GM23338 (cell line): ENCODE data around the gene ATP8B4. TPM values are rescaled to one million over a fixed set of nuclear protein-coding genes. Genes with fewer than 3 reads are reported as not detected.

Experiments used
- ATAC-seq: fragments of 200-7000 bp; cut with Tn5 transposase; 3 replicates; pipeline ENCODE4 v1.9.1; 2020
- DNase-seq: peaks from one replicate; pipeline ENCODE4 v3.0.0-alpha.2; 2015; ENCODE audit warnings: low spot score
- H2AFZ ChIP-seq: fragments of 200-600 bp; sonication (generic); 2 replicates; pipeline ENCODE4 v1.8.0; 2016; ENCODE audit warnings: antibody characterized with exemption, mild to moderate bottlenecking, moderate library complexity
- H3F3A ChIP-seq: fragments of 200-600 bp; sonication (generic); replicated peaks from 2 replicates; pipeline ENCODE4 v1.8.0; 2017; ENCODE audit warnings: antibody characterized with exemption, mixed run types, low read depth
- H3K27ac ChIP-seq: fragments of 200-600 bp; sonication (generic); 2 replicates; pipeline ENCODE4 v1.6.1; 2016; ENCODE audit warnings: low read depth
- H3K27me3 ChIP-seq: fragments of 200-600 bp; sonication (generic); 2 replicates; pipeline ENCODE4 v1.8.0; 2016; ENCODE audit warnings: mild to moderate bottlenecking, mixed run types, moderate library complexity; ENCODE audit not compliant: insufficient read depth
- H3K36me3 ChIP-seq: fragments of 200-600 bp; sonication (generic); 2 replicates; pipeline ENCODE4 v1.8.0; 2016; ENCODE audit warnings: mild to moderate bottlenecking; ENCODE audit not compliant: insufficient read depth
- H3K4me1 ChIP-seq: fragments of 200-600 bp; sonication (generic); 2 replicates; pipeline ENCODE4 v1.8.0; 2016; ENCODE audit warnings: mild to moderate bottlenecking, moderate library complexity; ENCODE audit not compliant: insufficient read depth
- H3K4me2 ChIP-seq: fragments of 200-600 bp; sonication (generic); 2 replicates; pipeline ENCODE4 v1.7.1; 2017; ENCODE audit warnings: mixed run types
- H3K4me3 ChIP-seq: fragments of 200-600 bp; sonication (generic); 2 replicates; pipeline ENCODE4 v1.6.1; 2016; ENCODE audit warnings: mixed run types
- H3K79me2 ChIP-seq: fragments of 200-600 bp; sonication (generic); replicated peaks from 2 replicates; pipeline ENCODE4 v1.8.0; 2017; ENCODE audit warnings: mild to moderate bottlenecking; ENCODE audit not compliant: insufficient read depth
- H3K9me2 ChIP-seq: fragments of 200-600 bp; sonication (generic); 2 replicates; pipeline ENCODE4 v1.8.0; 2017; ENCODE audit not compliant: insufficient read depth
- H4K20me1 ChIP-seq: fragments of 200-600 bp; sonication (generic); replicated peaks from 2 replicates; pipeline ENCODE4 v1.8.0; 2017; ENCODE audit warnings: mild to moderate bottlenecking; ENCODE audit not compliant: insufficient read depth
- H3K27ac Mint-ChIP-seq: 2 replicates; pipeline ENCODE4 v1.8.0; 2020; ENCODE audit warnings: inconsistent platforms, mild to moderate bottlenecking, moderate library complexity, mixed read lengths
- H3K27me3 Mint-ChIP-seq: 3 replicates; pipeline ENCODE4 v1.8.0; 2022; ENCODE audit warnings: low read depth, mild to moderate bottlenecking, moderate library complexity, mixed read lengths, inconsistent platforms; ENCODE audit not compliant: insufficient read depth, poor library complexity
- H3K36me3 Mint-ChIP-seq: 3 replicates; pipeline ENCODE4 v1.8.0; 2021; ENCODE audit warnings: low read depth, mild to moderate bottlenecking, inconsistent platforms, moderate library complexity, mixed read lengths
- H3K4me1 Mint-ChIP-seq: 3 replicates; pipeline ENCODE4 v1.8.0; 2020; ENCODE audit warnings: mild to moderate bottlenecking, inconsistent platforms, mixed read lengths
- H3K4me3 Mint-ChIP-seq: 3 replicates; pipeline ENCODE4 v1.8.0; 2021; ENCODE audit warnings: moderate library complexity, mild to moderate bottlenecking, inconsistent platforms, mixed read lengths
- H3K9me3 Mint-ChIP-seq: 3 replicates; pipeline ENCODE4 v1.8.0; 2020; ENCODE audit warnings: moderate library complexity, mild to moderate bottlenecking, inconsistent platforms, mixed read lengths
- CREB1 ChIP-seq: fragments of 250-450 bp; sonication (Bioruptor Pico); IDR thresholded peaks from 2 replicates; pipeline ENCODE4 v1.5.0; 2020; ENCODE audit warnings: low read depth, mild to moderate bottlenecking, moderate library complexity
- EZH2 ChIP-seq: fragments of 200-600 bp; sonication (generic); IDR thresholded peaks from one replicate; pipeline ENCODE4 v1.8.0; 2017; ENCODE audit warnings: antibody characterized with exemption, mild to moderate bottlenecking, low read depth; ENCODE audit not compliant: unreplicated experiment
- EZH2phosphoT487 ChIP-seq: fragments of 200-600 bp; sonication (generic); IDR thresholded peaks from one replicate; pipeline ENCODE4 v1.8.1; 2018; ENCODE audit warnings: antibody characterized with exemption; ENCODE audit not compliant: unreplicated experiment
- JUNB ChIP-seq: IDR thresholded peaks from one replicate; pipeline ENCODE4 v1.6.1; 2016; ENCODE audit warnings: antibody characterized with exemption; ENCODE audit not compliant: unreplicated experiment
- NANOG ChIP-seq: IDR thresholded peaks from 2 replicates; pipeline ENCODE4 v1.6.1; 2016; ENCODE audit warnings: antibody characterized with exemption, borderline replicate concordance
- POLR2AphosphoS5 ChIP-seq: IDR thresholded peaks from 2 replicates; pipeline ENCODE4 v1.6.1; 2016; ENCODE audit warnings: antibody characterized with exemption, low read depth
- STAT1 ChIP-seq: IDR thresholded peaks from one replicate; pipeline ENCODE4 v1.6.1; 2016; ENCODE audit warnings: antibody characterized with exemption; ENCODE audit not compliant: unreplicated experiment
- ZNF114 ChIP-seq: fragments of 250-450 bp; sonication (Bioruptor Pico); IDR thresholded peaks from 2 replicates; pipeline ENCODE4 v1.5.0; 2020; ENCODE audit warnings: mild to moderate bottlenecking, moderate library complexity
- ZNF331 ChIP-seq: fragments of 250-450 bp; sonication (Bioruptor Pico); IDR thresholded peaks from 2 replicates; pipeline ENCODE4 v1.5.0; 2020; ENCODE audit warnings: low read depth, mild to moderate bottlenecking, moderate library complexity
- polyA plus RNA-seq: library from polyadenylated mRNA; unstranded; fragments of >200 nt; fragmentation: Nextera tagmentation; extraction: Ambion mirVana; gene quantifications from 2 replicates; pipeline ENCODE4 v1.2.1, GENCODE V29; 2016
- total RNA-seq: library from RNA; depleted of rRNA; stranded (reverse); fragments of >200 nt; shearing (Covaris generic); gene quantifications from 2 replicates; pipeline ENCODE4 v1.2.3, GENCODE V29; 2014
- TF ChIP-seq, protein P1 (sequence below): IDR thresholded peaks from one replicate; pipeline ENCODE4 v1.6.1; 2018; ENCODE audit warnings: antibody characterized with exemption; ENCODE audit not compliant: unreplicated experiment
- TF ChIP-seq, protein P2 (sequence below): fragments of 250-450 bp; sonication (Bioruptor Pico); IDR thresholded peaks from 2 replicates; pipeline ENCODE4 v1.5.0; 2020; ENCODE audit warnings: mild to moderate bottlenecking, moderate library complexity
- TF ChIP-seq, protein P3 (sequence below): IDR thresholded peaks from 2 replicates; pipeline ENCODE4 v1.6.1; 2016; ENCODE audit warnings: antibody characterized with exemption
- TF ChIP-seq, protein P4 (sequence below), 2 experiments: fragments of 200-600 bp in 1 of 2; sonication (generic) in 1 of 2; conservative IDR thresholded peaks; 2 replicates each; pipeline versions ENCODE4 v1.5.1 to v1.6.1; 2016 to 2017; ENCODE audit warnings: antibody characterized with exemption in 2 of 2, low read depth in 2 of 2, mild to moderate bottlenecking in 2 of 2, moderate library complexity in 1 of 2

ATP8B4 gene
- total and polyA plus RNA-seq, 2 experiments from 2014 or later: 0.24 TPM; not detected in 1

DNA sequence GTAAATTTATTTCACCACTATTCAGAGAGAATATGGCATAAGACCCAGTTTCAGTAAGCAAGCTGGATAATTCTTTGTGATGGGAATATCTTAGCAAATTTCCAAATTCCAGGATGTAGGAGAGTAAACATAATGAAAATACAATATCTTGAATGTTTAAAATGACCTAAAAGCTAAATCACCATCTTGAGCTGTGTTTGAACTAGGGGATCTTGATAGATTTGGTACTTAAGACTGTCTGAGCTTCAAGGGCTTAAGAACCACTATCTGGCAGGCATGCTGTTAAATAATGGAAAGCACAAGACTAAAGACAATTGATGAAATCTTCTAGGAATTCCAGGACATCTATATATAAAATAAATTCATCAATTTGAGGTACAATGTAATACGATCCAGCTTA is 217.7 kb downstream of the ATP8B4 start:
- H3K27me3 Mint-ChIP-seq: no peaks in the 10 kb centered on the region
- no peak for TF ChIP-seq NANOG
- TF ChIP-seq, protein P1, sequence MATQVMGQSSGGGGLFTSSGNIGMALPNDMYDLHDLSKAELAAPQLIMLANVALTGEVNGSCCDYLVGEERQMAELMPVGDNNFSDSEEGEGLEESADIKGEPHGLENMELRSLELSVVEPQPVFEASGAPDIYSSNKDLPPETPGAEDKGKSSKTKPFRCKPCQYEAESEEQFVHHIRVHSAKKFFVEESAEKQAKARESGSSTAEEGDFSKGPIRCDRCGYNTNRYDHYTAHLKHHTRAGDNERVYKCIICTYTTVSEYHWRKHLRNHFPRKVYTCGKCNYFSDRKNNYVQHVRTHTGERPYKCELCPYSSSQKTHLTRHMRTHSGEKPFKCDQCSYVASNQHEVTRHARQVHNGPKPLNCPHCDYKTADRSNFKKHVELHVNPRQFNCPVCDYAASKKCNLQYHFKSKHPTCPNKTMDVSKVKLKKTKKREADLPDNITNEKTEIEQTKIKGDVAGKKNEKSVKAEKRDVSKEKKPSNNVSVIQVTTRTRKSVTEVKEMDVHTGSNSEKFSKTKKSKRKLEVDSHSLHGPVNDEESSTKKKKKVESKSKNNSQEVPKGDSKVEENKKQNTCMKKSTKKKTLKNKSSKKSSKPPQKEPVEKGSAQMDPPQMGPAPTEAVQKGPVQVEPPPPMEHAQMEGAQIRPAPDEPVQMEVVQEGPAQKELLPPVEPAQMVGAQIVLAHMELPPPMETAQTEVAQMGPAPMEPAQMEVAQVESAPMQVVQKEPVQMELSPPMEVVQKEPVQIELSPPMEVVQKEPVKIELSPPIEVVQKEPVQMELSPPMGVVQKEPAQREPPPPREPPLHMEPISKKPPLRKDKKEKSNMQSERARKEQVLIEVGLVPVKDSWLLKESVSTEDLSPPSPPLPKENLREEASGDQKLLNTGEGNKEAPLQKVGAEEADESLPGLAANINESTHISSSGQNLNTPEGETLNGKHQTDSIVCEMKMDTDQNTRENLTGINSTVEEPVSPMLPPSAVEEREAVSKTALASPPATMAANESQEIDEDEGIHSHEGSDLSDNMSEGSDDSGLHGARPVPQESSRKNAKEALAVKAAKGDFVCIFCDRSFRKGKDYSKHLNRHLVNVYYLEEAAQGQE: no peak
- TF ChIP-seq POLR2AphosphoS5: no peak
- no peak for TF ChIP-seq STAT1
- TF ChIP-seq JUNB: no peak
- TF ChIP-seq EZH2: no peak
- TF ChIP-seq, protein P2, sequence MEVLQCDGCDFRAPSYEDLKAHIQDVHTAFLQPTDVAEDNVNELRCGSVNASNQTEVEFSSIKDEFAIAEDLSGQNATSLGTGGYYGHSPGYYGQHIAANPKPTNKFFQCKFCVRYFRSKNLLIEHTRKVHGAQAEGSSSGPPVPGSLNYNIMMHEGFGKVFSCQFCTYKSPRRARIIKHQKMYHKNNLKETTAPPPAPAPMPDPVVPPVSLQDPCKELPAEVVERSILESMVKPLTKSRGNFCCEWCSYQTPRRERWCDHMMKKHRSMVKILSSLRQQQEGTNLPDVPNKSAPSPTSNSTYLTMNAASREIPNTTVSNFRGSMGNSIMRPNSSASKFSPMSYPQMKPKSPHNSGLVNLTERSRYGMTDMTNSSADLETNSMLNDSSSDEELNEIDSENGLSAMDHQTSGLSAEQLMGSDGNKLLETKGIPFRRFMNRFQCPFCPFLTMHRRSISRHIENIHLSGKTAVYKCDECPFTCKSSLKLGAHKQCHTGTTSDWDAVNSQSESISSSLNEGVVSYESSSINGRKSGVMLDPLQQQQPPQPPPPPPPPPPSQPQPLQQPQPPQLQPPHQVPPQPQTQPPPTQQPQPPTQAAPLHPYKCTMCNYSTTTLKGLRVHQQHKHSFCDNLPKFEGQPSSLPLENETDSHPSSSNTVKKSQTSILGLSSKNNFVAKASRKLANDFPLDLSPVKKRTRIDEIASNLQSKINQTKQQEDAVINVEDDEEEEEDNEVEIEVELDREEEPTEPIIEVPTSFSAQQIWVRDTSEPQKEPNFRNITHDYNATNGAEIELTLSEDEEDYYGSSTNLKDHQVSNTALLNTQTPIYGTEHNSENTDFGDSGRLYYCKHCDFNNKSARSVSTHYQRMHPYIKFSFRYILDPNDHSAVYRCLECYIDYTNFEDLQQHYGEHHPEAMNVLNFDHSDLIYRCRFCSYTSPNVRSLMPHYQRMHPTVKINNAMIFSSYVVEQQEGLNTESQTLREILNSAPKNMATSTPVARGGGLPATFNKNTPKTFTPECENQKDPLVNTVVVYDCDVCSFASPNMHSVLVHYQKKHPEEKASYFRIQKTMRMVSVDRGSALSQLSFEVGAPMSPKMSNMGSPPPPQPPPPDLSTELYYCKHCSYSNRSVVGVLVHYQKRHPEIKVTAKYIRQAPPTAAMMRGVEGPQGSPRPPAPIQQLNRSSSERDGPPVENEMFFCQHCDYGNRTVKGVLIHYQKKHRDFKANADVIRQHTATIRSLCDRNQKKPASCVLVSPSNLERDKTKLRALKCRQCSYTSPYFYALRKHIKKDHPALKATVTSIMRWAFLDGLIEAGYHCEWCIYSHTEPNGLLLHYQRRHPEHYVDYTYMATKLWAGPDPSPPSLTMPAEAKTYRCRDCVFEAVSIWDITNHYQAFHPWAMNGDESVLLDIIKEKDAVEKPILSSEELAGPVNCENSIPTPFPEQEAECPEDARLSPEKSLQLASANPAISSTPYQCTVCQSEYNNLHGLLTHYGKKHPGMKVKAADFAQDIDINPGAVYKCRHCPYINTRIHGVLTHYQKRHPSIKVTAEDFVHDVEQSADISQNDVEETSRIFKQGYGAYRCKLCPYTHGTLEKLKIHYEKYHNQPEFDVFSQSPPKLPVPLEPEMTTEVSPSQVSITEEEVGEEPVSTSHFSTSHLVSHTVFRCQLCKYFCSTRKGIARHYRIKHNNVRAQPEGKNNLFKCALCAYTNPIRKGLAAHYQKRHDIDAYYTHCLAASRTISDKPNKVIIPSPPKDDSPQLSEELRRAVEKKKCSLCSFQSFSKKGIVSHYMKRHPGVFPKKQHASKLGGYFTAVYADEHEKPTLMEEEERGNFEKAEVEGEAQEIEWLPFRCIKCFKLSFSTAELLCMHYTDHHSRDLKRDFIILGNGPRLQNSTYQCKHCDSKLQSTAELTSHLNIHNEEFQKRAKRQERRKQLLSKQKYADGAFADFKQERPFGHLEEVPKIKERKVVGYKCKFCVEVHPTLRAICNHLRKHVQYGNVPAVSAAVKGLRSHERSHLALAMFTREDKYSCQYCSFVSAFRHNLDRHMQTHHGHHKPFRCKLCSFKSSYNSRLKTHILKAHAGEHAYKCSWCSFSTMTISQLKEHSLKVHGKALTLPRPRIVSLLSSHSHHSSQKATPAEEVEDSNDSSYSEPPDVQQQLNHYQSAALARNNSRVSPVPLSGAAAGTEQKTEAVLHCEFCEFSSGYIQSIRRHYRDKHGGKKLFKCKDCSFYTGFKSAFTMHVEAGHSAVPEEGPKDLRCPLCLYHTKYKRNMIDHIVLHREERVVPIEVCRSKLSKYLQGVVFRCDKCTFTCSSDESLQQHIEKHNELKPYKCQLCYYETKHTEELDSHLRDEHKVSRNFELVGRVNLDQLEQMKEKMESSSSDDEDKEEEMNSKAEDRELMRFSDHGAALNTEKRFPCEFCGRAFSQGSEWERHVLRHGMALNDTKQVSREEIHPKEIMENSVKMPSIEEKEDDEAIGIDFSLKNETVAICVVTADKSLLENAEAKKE (CRISPR knock-in tag): no peak
- no peak for TF ChIP-seq ZNF331
- no peak for TF ChIP-seq EZH2phosphoT487
- TF ChIP-seq CREB1 (CRISPR knock-in tag): no peak
- TF ChIP-seq, protein P3, sequence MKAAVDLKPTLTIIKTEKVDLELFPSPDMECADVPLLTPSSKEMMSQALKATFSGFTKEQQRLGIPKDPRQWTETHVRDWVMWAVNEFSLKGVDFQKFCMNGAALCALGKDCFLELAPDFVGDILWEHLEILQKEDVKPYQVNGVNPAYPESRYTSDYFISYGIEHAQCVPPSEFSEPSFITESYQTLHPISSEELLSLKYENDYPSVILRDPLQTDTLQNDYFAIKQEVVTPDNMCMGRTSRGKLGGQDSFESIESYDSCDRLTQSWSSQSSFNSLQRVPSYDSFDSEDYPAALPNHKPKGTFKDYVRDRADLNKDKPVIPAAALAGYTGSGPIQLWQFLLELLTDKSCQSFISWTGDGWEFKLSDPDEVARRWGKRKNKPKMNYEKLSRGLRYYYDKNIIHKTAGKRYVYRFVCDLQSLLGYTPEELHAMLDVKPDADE: no peak
- TF ChIP-seq ZNF114 (CRISPR knock-in tag): no peak
- TF ChIP-seq, protein P4, sequence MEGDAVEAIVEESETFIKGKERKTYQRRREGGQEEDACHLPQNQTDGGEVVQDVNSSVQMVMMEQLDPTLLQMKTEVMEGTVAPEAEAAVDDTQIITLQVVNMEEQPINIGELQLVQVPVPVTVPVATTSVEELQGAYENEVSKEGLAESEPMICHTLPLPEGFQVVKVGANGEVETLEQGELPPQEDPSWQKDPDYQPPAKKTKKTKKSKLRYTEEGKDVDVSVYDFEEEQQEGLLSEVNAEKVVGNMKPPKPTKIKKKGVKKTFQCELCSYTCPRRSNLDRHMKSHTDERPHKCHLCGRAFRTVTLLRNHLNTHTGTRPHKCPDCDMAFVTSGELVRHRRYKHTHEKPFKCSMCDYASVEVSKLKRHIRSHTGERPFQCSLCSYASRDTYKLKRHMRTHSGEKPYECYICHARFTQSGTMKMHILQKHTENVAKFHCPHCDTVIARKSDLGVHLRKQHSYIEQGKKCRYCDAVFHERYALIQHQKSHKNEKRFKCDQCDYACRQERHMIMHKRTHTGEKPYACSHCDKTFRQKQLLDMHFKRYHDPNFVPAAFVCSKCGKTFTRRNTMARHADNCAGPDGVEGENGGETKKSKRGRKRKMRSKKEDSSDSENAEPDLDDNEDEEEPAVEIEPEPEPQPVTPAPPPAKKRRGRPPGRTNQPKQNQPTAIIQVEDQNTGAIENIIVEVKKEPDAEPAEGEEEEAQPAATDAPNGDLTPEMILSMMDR (conservative IDR thresholded peaks at IDR 0.05; ENCODE audit: low read depth in 2 of 2): no peak
- H3F3A ChIP-seq: no peaks in the 10 kb centered on the region
- H3K4me1 Mint-ChIP-seq: peaks cover 10% of the 10 kb centered on the region; the same call in 2 of the 3 replicates
- H3K27ac ChIP-seq: no peak overlapping the region
- no peak overlapping the region for H2AFZ ChIP-seq
- H3K4me2 ChIP-seq: no peak overlapping the region
- H3K4me3 Mint-ChIP-seq: no peak overlapping the region
- no peaks in the 10 kb centered on the region for H3K36me3 Mint-ChIP-seq
- H3K4me1 ChIP-seq: peaks cover 12% of the 10 kb centered on the region
- H3K27ac Mint-ChIP-seq: no peak overlapping the region
- H3K36me3 ChIP-seq: no peaks in the 10 kb centered on the region
- no peaks in the 10 kb centered on the region for H4K20me1 ChIP-seq
- H3K79me2 ChIP-seq: no peaks in the 10 kb centered on the region
- ATAC-seq (no peak), DNase-seq (no peak)
- no peaks in the 10 kb centered on the region for H3K9me2 ChIP-seq
- no peaks in the 10 kb centered on the region for H3K9me3 Mint-ChIP-seq
- no peaks in the 10 kb centered on the region for H3K27me3 ChIP-seq
- H3K4me3 ChIP-seq: no peak overlapping the region
